ENCODE results near the gene ZCCHC14. TPM values are rescaled to one million over a fixed set of nuclear protein-coding genes. Genes with fewer than 3 reads are reported as not detected.

ZCCHC14 gene
- total and polyA plus RNA-seq, 2 of the 13 experiments (the other 11 are each of a cell fraction or from before 2014, with no cell fraction given), result 12.4 to 12.5 TPM

DNA sequence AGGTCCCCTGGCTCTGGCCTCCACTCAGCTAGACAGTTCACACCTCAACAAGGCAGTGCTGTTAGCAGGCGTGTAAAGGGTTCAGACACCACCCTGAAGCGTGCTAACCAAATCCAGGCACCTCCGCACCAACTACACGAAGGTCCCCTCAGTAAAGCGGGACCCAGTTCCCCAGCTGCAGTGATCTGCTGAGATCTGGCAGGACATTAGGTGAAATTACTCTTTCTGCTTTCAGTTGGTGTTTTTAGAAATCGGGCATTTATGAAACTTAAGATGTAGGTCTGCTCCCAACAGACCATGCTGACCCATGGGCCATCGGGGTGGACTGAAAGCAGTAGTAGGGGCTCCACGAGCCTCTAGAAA is 136.4 kb downstream of the ZCCHC14 start (continued):
- TF ChIP-seq ZNF772 (CRISPR knock-in tag; IDR thresholded peaks at IDR 0.05), result 0 out of 2 replicates have a peak, but pooled peaks have one; percentile 25

Other genes starting within 250 kb of the ZCCHC14 start
- gene C16orf95, start 175.6 kb downstream of the ZCCHC14 start, total RNA-seq (2016; rRNA removed; fragmentation: Illumina TruSeq; extraction: Trizol), result 7.2 and 8.6 TPM in 2 replicates
- gene C16orf95, start 175.6 kb downstream of the ZCCHC14 start, polyA plus RNA-seq (2011; rRNA removed), result 2.0 and 2.8 TPM in 2 replicates
- gene FBXO31, start 109.2 kb downstream of the ZCCHC14 start, total RNA-seq (2016; rRNA removed; fragmentation: Illumina TruSeq; extraction: Trizol), result 81.3 and 92.4 TPM in 2 replicates
- gene FBXO31, start 109.2 kb downstream of the ZCCHC14 start, polyA plus RNA-seq (2011; rRNA removed), result 101 and 118 TPM in 2 replicates
- gene MAP1LC3B, start 100.7 kb downstream of the ZCCHC14 start, total RNA-seq (2016; rRNA removed; fragmentation: Illumina TruSeq; extraction: Trizol), result 15.7 and 30.6 TPM in 2 replicates
- 37.4 and 37.9 TPM in 2 replicates for gene MAP1LC3B, start 100.7 kb downstream of the ZCCHC14 start, polyA plus RNA-seq (2011; rRNA removed)
- not detected in 2 replicates for gene JPH3, start 109.5 kb upstream of the ZCCHC14 start, total RNA-seq (2016; rRNA removed; fragmentation: Illumina TruSeq; extraction: Trizol)
- gene JPH3, start 109.5 kb upstream of the ZCCHC14 start, polyA plus RNA-seq (2011; rRNA removed), result not detected in 2 replicates

Measured in HepG2 (cell line).